ENCODE measurements around the gene B3GAT2.

- TF ChIP-seq CTCF (CRISPR knock-in tag; IDR thresholded peaks at IDR 0.05) = no peak
- no peak for TF ChIP-seq MXD3 (CRISPR knock-in tag; IDR thresholded peaks at IDR 0.05)
- no peak for TF ChIP-seq PCBP1 (IDR thresholded peaks at IDR 0.05; ENCODE audit: borderline replicate concordance, low read depth, low read length)
- no peak for TF ChIP-seq FOSL1 (CRISPR knock-in tag; IDR thresholded peaks at IDR 0.05; ENCODE audit: borderline replicate concordance)
- no peak for TF ChIP-seq NFYB (CRISPR knock-in tag; IDR thresholded peaks at IDR 0.05)
- no peak for TF ChIP-seq ARHGAP35 (CRISPR knock-in tag; IDR thresholded peaks at IDR 0.05; ENCODE audit: borderline replicate concordance)
- TF ChIP-seq ARNTL (CRISPR knock-in tag; IDR thresholded peaks at IDR 0.05) = no peak
Observed at GRCh38 chr6:70886071-70886470, 70.8 kb downstream of the B3GAT2 start.

Measured in HepG2 (cell line).